ENCODE results near the gene DNAJC22. TPM values are rescaled to one million over a fixed set of nuclear protein-coding genes. Genes with fewer than 3 reads are reported as not detected.

The DNAJC22 gene
- total and polyA plus RNA-seq, 2 of the 13 experiments (the other 11 are each of a cell fraction or from before 2014, with no cell fraction given), result 25.2 to 31.7 TPM

- TF ChIP-seq DMTF1 (CRISPR knock-in tag; IDR thresholded peaks at IDR 0.05), result no peak
- no peak for TF ChIP-seq CBFB (CRISPR knock-in tag; IDR thresholded peaks at IDR 0.05)
- TF ChIP-seq, protein P1, sequence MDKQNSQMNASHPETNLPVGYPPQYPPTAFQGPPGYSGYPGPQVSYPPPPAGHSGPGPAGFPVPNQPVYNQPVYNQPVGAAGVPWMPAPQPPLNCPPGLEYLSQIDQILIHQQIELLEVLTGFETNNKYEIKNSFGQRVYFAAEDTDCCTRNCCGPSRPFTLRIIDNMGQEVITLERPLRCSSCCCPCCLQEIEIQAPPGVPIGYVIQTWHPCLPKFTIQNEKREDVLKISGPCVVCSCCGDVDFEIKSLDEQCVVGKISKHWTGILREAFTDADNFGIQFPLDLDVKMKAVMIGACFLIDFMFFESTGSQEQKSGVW (CRISPR knock-in tag; IDR thresholded peaks at IDR 0.05; ENCODE audit: borderline replicate concordance), result no peak
- peak; percentile 47; the same call in 1 of the 2 replicates for TF ChIP-seq ZFP90 (CRISPR knock-in tag; IDR thresholded peaks at IDR 0.05; ENCODE audit: borderline replicate concordance)
- 0 out of 2 replicates have a peak, but pooled peaks have one; percentile 12 for TF ChIP-seq TFE3 (CRISPR knock-in tag; IDR thresholded peaks at IDR 0.05)
- TF ChIP-seq ZNF879 (CRISPR knock-in tag; IDR thresholded peaks at IDR 0.05), result no peak
- no peak for TF ChIP-seq ZSCAN12 (CRISPR knock-in tag; IDR thresholded peaks at IDR 0.05)
- TF ChIP-seq, protein P2, sequence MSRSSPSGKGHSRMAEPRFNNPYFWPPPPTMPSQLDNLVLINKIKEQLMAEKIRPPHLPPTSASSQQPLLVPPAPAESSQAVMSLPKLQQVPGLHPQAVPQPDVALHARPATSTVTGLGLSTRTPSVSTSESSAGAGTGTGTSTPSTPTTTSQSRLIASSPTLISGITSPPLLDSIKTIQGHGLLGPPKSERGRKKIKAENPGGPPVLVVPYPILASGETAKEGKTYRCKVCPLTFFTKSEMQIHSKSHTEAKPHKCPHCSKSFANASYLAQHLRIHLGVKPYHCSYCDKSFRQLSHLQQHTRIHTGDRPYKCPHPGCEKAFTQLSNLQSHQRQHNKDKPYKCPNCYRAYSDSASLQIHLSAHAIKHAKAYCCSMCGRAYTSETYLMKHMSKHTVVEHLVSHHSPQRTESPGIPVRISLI (CRISPR knock-in tag; IDR thresholded peaks at IDR 0.05; ENCODE audit: borderline replicate concordance), result peak; percentile 95
- TF ChIP-seq ZNF292 (CRISPR knock-in tag; IDR thresholded peaks at IDR 0.05; ENCODE audit: borderline replicate concordance, low read depth), result no peak
- TF ChIP-seq TCF7L2 (IDR thresholded peaks at IDR 0.05; ENCODE audit: low read depth, low read length), result no peak
- peak; percentile 57; the same call in 1 of the 2 replicates for TF ChIP-seq DR1 (CRISPR knock-in tag; IDR thresholded peaks at IDR 0.05)
- TF ChIP-seq ZNF276 (CRISPR knock-in tag; IDR thresholded peaks at IDR 0.05; ENCODE audit: low read depth), result 0 out of 2 replicates have a peak, but pooled peaks have one; percentile 48
- no peak for TF ChIP-seq ZNF20 (CRISPR knock-in tag; IDR thresholded peaks at IDR 0.05)
- TF ChIP-seq SRY (CRISPR knock-in tag; IDR thresholded peaks at IDR 0.05), result peak; percentile 44; the same call in 1 of the 2 replicates
- peak; percentile 88 for TF ChIP-seq KAT8 (CRISPR knock-in tag; IDR thresholded peaks at IDR 0.05)
- no peak for TF ChIP-seq ZNF230 (CRISPR knock-in tag; IDR thresholded peaks at IDR 0.05)
- TF ChIP-seq MNT (IDR thresholded peaks at IDR 0.05), result peak; percentile 17; the same call in 1 of the 2 replicates
- TF ChIP-seq FOXP1 (IDR thresholded peaks at IDR 0.05), result no peak
- no peak for TF ChIP-seq FOXP1 (CRISPR knock-in tag; IDR thresholded peaks at IDR 0.05)
- no peak for TF ChIP-seq ARHGAP35 (CRISPR knock-in tag; IDR thresholded peaks at IDR 0.05; ENCODE audit: borderline replicate concordance)
These were observed 23.8 kb upstream of the DNAJC22 start, which contains the start of gene TROAP (continued) for GRCh38 chr12:49322708-49323523.
